GM19455 (cell line): ENCODE data around the gene KCND2.
A peak's percentile ranks its signal among the peaks of the same experiment; 100 is the strongest.
"Not testable (repeated sequence)": the region's sequence is repeated elsewhere in the genome, so short reads cannot be mapped to it uniquely, and the experiment has no call there.

ENCODE experiments used
- ATAC-seq: cut with Tn5 transposase; IDR thresholded peaks from one replicate; pipeline ENCODE4 v1.9.1; 2021; ENCODE audit not compliant: unreplicated experiment

KCND2 gene

GRCh38 chr7:120480472-120480871 lies 207.5 kb downstream of the KCND2 start:
- no peak for ATAC-seq

DNA sequence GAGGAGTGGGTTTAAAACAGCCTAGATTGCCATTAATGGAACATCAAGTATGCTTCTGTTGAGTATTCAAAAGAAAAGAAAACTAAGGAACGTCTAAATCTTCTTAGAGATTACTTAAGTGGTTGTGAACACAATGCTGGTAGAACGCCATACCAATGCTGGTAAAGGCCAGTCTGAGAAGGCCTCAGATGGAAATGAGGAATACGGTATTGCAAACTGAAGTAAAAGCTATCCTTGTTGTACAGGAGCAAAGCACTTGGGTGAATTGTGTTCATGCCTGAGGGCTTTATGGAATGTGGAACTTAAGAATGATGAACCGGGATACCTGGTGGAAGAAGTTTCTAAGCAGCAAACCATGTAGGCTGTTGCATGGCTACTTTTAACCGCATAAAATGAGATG lies 208.0 kb downstream of the KCND2 start:
- ATAC-seq = no peak

- no peak for ATAC-seq
Measured at GRCh38 chr7:120486164-120486563, 213.2 kb downstream of the KCND2 start.

DNA sequence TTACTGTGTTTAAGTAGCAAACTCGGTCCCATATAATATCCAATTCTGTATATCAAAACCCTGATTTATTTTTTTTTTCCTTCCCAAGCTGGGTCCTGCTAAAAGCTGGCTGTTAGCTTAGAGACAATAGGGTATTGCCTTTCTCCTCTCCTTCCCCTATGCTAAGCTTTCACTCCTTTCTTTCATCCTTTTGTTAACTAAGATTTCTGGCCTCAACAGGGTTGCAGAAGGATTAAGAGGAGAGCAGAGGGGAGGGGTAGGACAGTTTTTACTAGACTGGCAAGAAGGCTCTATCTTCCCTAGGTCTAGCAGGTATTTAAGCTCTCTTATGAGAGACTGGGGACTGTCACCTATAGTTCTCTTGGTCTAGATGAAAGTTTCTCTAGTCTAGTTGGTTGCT lies 229.2 kb downstream of the KCND2 start:
- no peak for ATAC-seq

GRCh38 chr7:120502825-120503224 lies 229.8 kb downstream of the KCND2 start:
- no peak for ATAC-seq

DNA sequence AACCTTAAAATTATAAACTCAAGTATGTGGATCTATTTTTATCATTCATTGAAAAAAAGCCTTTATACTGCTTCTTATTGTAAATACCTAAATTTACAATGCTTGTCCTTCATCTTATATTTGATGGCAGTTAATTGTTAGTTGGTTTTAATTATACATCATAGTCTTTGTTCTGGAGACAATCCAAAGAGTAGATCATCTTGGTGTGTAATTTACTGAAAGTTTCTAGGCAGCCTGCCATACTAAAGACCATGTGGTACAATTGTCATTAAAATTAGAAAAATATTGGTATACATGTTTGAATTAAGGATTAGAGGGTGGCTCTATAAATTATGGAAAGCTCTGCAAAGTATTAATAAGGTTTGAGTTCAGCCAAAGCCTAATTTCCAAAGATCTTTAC lies 231.4 kb downstream of the KCND2 start:
- no peak for ATAC-seq

DNA sequence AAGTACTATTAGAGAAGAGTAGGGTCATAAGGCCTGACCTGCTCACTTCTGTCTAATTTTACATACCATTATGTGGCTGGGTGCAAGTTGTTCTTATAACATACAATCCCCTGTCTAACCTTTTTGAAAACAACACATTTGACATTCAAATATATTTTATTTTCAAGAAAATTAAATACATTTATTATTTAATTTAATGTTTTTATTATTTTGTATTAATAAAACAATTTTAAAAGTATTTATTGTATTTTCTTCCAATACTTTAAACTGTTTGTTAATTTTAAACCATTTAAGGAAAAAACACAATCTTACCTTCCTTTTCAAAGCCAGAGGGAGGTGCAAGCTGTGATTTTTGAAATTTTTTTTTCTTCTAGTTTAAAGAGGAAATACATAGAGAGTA lies 232.8 kb downstream of the KCND2 start:
- no peak for ATAC-seq

GRCh38 chr7:120512701-120513100 lies 239.7 kb downstream of the KCND2 start:
- ATAC-seq = no peak

- ATAC-seq = no peak
Measured at GRCh38 chr7:120519224-120519623, 246.2 kb downstream of the KCND2 start.

GRCh38 chr7:120521761-120522737 lies 249.1 kb downstream of the KCND2 start:
- no peak for ATAC-seq

DNA sequence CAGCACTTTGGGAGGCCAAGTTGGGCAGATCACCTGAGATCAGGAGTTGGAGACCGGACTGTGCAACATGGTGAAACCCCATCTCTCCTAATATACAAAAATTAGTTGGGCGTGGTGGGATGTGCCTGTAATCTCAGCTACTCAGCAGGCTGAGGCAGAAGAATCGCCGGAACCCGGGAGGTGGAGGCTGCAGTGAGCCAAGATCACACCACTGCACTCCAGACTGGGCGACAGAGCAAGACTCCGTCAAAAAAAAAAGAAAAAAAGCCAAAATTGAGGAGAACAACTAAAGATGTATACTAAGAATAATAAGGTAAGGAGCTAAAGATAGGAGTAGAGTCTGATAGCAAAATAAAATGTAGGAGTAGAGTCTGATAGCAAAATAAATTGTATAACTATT lies 251.0 kb downstream of the KCND2 start:
- ATAC-seq = no peak

GRCh38 chr7:120526902-120527509 lies 254.0 kb downstream of the KCND2 start:
- no peak for ATAC-seq

DNA sequence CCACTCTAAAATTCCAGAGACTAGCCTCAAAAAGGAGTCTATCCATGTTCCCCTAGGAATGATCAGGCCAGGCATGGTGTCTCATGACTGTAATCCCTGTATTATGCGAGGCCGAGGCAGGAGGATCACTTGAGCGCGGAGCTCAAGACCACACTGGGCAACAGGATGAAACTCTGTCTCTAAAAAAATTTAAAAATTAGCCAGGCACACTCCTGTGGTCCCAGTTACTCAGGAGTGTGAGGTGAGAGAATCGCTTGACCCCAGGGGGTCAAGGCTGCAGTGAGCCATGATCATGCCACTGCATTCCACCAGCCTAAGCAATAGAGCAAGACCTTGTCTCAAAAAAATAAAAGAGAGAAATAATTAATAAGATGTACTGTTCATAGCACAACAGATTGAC lies 256.8 kb downstream of the KCND2 start:
- ATAC-seq = no peak

GRCh38 chr7:120538335-120538734 lies 265.4 kb downstream of the KCND2 start:
- no peak for ATAC-seq

- ATAC-seq = no peak
Measured at GRCh38 chr7:120539321-120539720, 266.3 kb downstream of the KCND2 start.

DNA sequence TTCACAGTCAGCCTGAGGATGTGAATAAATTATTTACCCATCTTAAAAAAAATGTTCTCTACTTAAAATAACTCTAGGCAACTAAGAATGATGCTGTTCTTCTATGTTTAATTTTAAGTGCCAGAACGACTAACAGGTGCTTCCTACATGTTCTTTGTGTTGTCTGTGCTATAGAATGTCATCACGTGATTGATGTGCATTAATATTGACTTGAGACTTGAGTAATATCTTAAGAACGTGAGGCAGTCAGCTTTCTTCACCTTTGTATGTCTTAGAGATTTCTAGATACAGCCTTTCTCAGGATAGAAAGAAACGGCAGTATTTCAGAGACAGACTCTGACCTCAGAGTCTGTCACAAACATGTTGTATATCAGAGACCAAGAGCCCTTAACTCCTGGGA lies 274.6 kb downstream of the KCND2 start:
- ATAC-seq = no peak

DNA sequence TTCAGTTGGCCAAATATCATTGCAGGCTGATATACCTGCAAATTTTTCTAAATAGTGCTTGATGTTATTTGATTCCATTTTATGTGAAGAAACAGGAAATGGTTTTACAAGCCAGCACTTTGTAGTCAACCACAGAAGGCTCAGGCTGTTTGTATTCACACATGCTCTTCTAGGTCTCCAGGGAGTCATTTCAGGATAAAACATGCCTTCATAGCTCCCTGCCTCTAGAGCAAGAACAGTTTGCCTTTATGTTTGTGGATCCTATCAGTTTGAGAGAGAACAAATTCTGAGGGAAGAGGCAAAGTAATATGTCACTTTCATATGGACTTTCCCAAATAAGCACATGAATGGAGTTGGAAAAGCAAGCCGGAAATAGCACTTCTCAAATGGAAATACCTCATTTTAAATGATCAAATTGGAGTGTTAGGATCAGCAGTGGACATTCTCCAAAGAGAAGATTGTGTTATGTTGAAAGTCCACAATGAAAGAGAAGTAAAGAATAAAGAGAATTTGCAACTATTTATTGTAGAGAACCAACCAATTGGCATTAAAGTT lies 277.6 kb downstream of the KCND2 start:
- no peak for ATAC-seq

GRCh38 chr7:120553491-120553890 lies 280.5 kb downstream of the KCND2 start:
- ATAC-seq = no peak

DNA sequence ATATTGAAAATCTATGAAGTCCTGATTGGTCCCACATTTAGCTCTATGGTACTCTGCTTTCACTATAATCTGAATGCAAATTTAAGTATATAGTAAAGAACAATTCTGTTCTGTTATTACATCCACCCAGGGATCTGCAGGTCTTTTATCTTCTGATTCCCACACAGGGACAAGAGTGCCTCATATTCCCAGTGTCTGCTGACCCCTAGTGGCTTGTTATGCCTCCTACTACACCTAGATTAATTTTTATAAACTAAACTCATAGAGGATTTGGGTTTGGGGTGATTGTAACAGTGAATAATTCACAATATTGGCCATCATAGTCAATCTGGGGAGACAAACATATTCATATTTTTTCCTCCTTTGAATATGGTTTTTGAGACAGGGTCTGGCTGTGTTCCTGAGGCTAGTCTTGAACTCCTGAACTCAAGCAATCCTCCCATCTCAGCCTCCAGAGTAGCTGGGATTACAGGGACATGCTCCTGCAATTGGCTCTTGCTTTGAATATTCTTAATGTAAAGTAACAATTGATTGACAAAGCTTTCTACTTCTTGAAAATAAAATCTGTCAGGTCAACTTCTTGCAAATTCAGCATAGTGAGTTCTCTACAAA lies 282.1 kb downstream of the KCND2 start:
- peak; percentile 78 for ATAC-seq

DNA sequence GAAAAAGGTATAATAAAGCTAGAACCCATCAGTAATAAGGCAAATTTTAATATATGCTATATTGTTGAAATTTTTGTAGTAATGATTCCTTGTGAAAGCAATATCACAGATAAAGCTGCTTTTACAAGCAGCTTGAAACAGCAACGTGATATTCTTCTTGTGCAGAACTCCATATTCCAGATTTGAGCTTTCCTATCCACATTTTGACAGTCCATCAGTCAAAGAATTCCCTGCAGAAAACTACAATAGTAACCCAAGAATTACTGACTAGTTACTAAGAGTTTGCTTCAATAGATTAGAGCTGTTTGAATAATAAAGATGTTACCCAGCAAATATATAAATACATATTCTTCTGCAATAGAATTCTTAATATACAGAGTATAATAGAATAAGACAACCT lies 291.2 kb downstream of the KCND2 start:
- ATAC-seq = no peak

DNA sequence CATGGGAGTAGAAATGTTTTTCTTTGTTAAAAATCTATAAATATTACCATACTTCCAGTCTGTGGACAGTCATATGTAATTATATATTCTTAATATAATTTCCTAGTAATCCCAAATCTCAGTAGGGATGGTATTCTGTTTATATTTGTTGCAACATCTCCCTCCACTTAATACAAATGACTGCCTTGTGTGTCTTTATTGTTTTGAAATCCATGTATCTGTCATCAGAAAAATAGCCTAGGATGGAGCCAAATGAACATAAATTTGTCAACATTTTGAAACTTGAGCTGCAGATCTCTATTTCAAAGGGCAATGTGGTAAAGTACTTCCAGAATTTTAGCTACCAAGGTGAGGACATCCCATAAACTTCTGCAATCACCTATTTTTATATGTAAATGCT lies 294.2 kb downstream of the KCND2 start:
- no peak for ATAC-seq

- ATAC-seq = not testable (repeated sequence)
Measured at GRCh38 chr7:120578657-120579056, 305.7 kb downstream of the KCND2 start.
